Endothelial cell of umbilical vein (primary cell): ENCODE data around the gene TRABD. TPM values are rescaled to one million over a fixed set of nuclear protein-coding genes. Genes with fewer than 3 reads are reported as not detected.

Experiments
- BruUV-seq: library from RNA; stranded (reverse); fragments of 400-500 nt; replicated peaks from 2 replicates; lab custom pipeline; 2021; lab: Mats Ljungman, UMichigan
- CTCF ChIA-PET: fragments of 300-600, 350-600 bp; sonication (Branson Sonifier 250); formaldehyde crosslinking; loops from one replicate; lab custom pipeline; 2021; ENCODE audit warnings: antibody characterized with exemption, inconsistent platforms; lab: Charles Lee
- POLR2A ChIA-PET: fragments of 300-600, 350-600 bp; sonication (Branson Sonifier 250); formaldehyde crosslinking; loops from one replicate; lab custom pipeline; 2021; ENCODE audit warnings: antibody characterized with exemption, inconsistent platforms; lab: Charles Lee
- DNase-seq: peaks from one replicate; pipeline ENCODE4 v3.0.0-alpha.2; 2011; ENCODE audit warnings: low read depth, low spot score
- FAIRE-seq: peaks from 2 replicates; lab custom pipeline; 2011; peaks lifted over from hg19 to GRCh38; lab: Jason Lieb, UNC
- H2AFZ ChIP-seq: 2 replicates; pipeline ENCODE4 v1.6.0; 2012; ENCODE audit warnings: low read depth, low read length, control low read depth, inconsistent platforms
- H3K27ac ChIP-seq: 2 replicates; pipeline ENCODE4 v1.5.1; 2011; ENCODE audit warnings: low read depth, mild to moderate bottlenecking, control low read depth, low read length, moderate library complexity; ENCODE audit not compliant: insufficient read depth
- H3K27me3 ChIP-seq, 2 experiments: 2 replicates each; pipeline versions ENCODE4 v1.6.0 to v1.6.1; 2011; ENCODE audit warnings: low read length in 2 of 2, mixed read lengths in 1 of 2; ENCODE audit not compliant: control insufficient read depth in 2 of 2, insufficient read depth in 2 of 2
- H3K36me3 ChIP-seq, 2 experiments: 2 replicates in 1 of 2; 3 replicates in 1 of 2; pipeline ENCODE4 v1.5.1; 2011; ENCODE audit warnings: low read length in 2 of 2, mild to moderate bottlenecking in 1 of 2, moderate library complexity in 1 of 2; ENCODE audit not compliant: control insufficient read depth in 2 of 2, insufficient read depth in 2 of 2; ENCODE audit errors: extremely low read depth in 1 of 2
- H3K4me1 ChIP-seq: 3 replicates; pipeline ENCODE4 v1.5.1; 2011; ENCODE audit warnings: mild to moderate bottlenecking, low read length; ENCODE audit not compliant: control insufficient read depth, insufficient read depth; ENCODE audit errors: extremely low read depth
- H3K4me2 ChIP-seq: 2 replicates; pipeline ENCODE4 v1.6.1; 2011; ENCODE audit warnings: low read length, control low read depth, mixed read lengths; ENCODE audit not compliant: insufficient read depth
- H3K4me3 ChIP-seq, 3 experiments: fragments of 200-600 bp in 1 of 3; sonication (generic), shearing (Covaris generic) in 1 of 3; replicated peaks in 1 of 3; 2 replicates each; pipeline ENCODE4 v1.5.1; 2011 to 2016; ENCODE audit warnings: control low read depth in 3 of 3, low read length in 3 of 3, mild to moderate bottlenecking in 2 of 3, inconsistent platforms in 1 of 3, low read depth in 1 of 3, moderate library complexity in 1 of 3; ENCODE audit not compliant: insufficient read depth in 1 of 3
- H3K79me2 ChIP-seq: 2 replicates; pipeline ENCODE4 v1.6.0; 2012; ENCODE audit warnings: low read length, inconsistent platforms; ENCODE audit not compliant: control insufficient read depth, insufficient read depth
- H3K9ac ChIP-seq: replicated peaks from 2 replicates; pipeline ENCODE3; 2011; ENCODE audit warnings: low read length, control low read depth; ENCODE audit not compliant: insufficient read depth; ENCODE audit errors: extremely low read depth
- H3K9me1 ChIP-seq: replicated peaks from 3 replicates; pipeline ENCODE4 v1.6.0; 2011; ENCODE audit warnings: mild to moderate bottlenecking, low read length; ENCODE audit not compliant: control insufficient read depth, insufficient read depth; ENCODE audit errors: extremely low read depth
- H3K9me3 ChIP-seq: replicated peaks from 2 replicates; pipeline ENCODE4 v1.5.1; 2012; ENCODE audit warnings: low read length, inconsistent platforms; ENCODE audit not compliant: control insufficient read depth, insufficient read depth
- H4K20me1 ChIP-seq: replicated peaks from 2 replicates; pipeline ENCODE3; 2011; ENCODE audit warnings: mild to moderate bottlenecking, low read length; ENCODE audit not compliant: control insufficient read depth, insufficient read depth; ENCODE audit errors: extremely low read depth
- EZH2 ChIP-seq: IDR thresholded peaks from 2 replicates; pipeline ENCODE4 v1.6.1; 2012; ENCODE audit warnings: borderline replicate concordance, low read depth, mild to moderate bottlenecking, moderate library complexity, low read length, inconsistent platforms; ENCODE audit not compliant: severe bottlenecking
- FOS ChIP-seq: IDR thresholded peaks from 2 replicates; pipeline ENCODE4 v1.6.1; 2011; ENCODE audit warnings: mild to moderate bottlenecking, low read length, moderate library complexity, borderline replicate concordance; ENCODE audit not compliant: insufficient read depth
- GATA2 ChIP-seq: IDR thresholded peaks from 2 replicates; pipeline ENCODE4 v1.7.0; 2011; ENCODE audit warnings: low read depth, mild to moderate bottlenecking, moderate library complexity, mixed read lengths, low read length; ENCODE audit not compliant: insufficient read length, insufficient read depth
- JUN ChIP-seq: IDR thresholded peaks from 2 replicates; pipeline ENCODE4 v1.6.1; 2011; ENCODE audit warnings: borderline replicate concordance, low read depth; ENCODE audit not compliant: insufficient read length, insufficient read depth
- MYC ChIP-seq: IDR thresholded peaks from one replicate; pipeline ENCODE4 v1.6.1; 2011; ENCODE audit warnings: mild to moderate bottlenecking, low read depth, low read length
- POLR2A ChIP-seq: IDR thresholded peaks from 2 replicates; pipeline ENCODE4 v1.6.1; 2012; ENCODE audit warnings: low read depth, mild to moderate bottlenecking, control low read depth, low read length
- POLR2AphosphoS5 ChIP-seq: IDR thresholded peaks from 2 replicates; pipeline ENCODE4 v1.6.1; 2012; ENCODE audit warnings: low read depth, mild to moderate bottlenecking, control low read depth, low read length, moderate library complexity; ENCODE audit not compliant: insufficient read depth
- dilution Hi-C: fragments of 300-500 bp; cut with MboI; formaldehyde crosslinking; loops from one replicate; pipeline ENCODE4 v1.15.0; 2019; ENCODE audit warnings: low sequenced_read_pairs; ENCODE audit not compliant: extremely low pct_ligation_motif_present
- intact Hi-C: fragments of 100-400 bp; cut with micrococcal nuclease; formaldehyde crosslinking; loops from one replicate; pipeline ENCODE4 v1.10.0; 2022
- polyA plus RNA-seq, 4 experiments: library from polyadenylated mRNA; depleted of rRNA in 3 of 4; stranded (reverse) in 3 of 4; unstranded in 1 of 4; fragments of >200 nt; gene quantifications; 2 replicates each; pipeline versions ENCODE4 v1.2.1 to v1.2.3, GENCODE V29; 2011 to 2012; ENCODE audit warnings: missing spikeins in 1 of 4
- total RNA-seq: library from RNA; stranded (reverse); gene quantifications from 2 replicates; pipeline ENCODE4 v1.2.3, GENCODE V29; 2021
- TF ChIP-seq, protein P1 (sequence below), 2 donors: IDR thresholded peaks; 1 replicate in 1 of 2; 2 replicates in 1 of 2; pipeline ENCODE4 v1.5.1; 2011; ENCODE audit warnings: low read length in 2 of 2, mild to moderate bottlenecking in 2 of 2, moderate library complexity in 2 of 2, control low read depth in 1 of 2, inconsistent platforms in 1 of 2, low read depth in 1 of 2; ENCODE audit not compliant: insufficient read depth in 1 of 2; ENCODE audit errors: extremely low read depth in 1 of 2
- TF ChIP-seq, protein P2 (sequence below): IDR thresholded peaks from 2 replicates; pipeline ENCODE4 v1.6.1; 2011; ENCODE audit not compliant: insufficient read depth, insufficient read length

Gene TRABD
- total and polyA plus RNA-seq, 2 donors (not counting 3 experiments of a cell fraction or from before 2014, with no cell fraction given) = 46.8 to 48.4 TPM

DNA sequence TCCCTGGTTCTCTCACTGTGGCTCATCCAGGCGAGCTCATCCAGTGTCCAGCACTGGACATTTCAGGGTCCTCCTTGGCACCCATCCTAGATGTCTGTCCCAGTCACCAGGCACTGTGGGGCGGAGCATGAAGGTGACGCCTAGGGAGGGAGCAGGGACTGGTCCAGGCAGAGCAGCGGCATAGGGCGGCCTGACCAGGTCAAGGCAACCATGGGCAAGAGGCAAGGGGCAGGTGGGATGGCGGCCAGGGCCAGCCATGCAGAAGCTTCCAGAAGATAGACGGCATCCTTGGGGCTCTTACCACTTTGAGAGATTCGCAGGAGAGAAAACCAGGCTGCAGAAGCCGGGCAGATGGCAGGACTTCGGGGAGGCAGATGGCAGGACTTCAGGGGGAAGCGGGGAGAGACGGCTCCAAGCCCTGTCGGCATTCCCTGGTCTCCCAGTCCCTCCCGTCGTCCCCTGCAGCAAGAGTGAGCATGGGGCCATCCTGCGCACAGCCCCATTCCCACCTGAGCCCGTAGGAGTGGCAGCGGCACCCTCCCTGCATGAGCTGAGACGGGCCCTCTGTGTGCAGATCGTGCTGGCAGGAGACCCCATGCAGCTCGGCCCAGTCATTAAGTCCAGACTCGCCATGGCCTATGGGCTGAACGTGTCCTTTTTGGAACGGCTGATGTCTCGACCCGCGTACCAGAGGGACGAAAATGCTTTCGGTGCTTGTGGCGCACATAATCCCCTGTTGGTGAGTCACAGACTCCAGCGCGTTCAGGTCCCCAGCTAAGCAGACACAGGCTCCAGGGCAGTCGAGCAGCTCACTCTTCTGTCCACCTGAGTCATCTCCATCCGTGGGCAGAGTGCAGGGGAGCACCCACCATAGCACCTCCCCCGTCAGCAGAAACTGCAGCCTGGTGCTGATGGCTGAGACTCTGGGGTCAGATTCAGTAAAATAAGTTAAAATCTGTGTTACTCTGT lies 35.3 kb upstream of the TRABD start:
- Histone ChIP-seq H3K36me3 (peaks cover 11 to 48% of the 10 kb centered on the region in 2 experiments), H3K4me3 (no peak overlapping the region), H3K27ac (no peak overlapping the region), H3K9me1 (no peaks in the 10 kb centered on the region), H3K4me2 (no peak overlapping the region), H2AFZ (no peak overlapping the region), H3K79me2 (no peaks in the 10 kb centered on the region), H3K4me1 (no peaks in the 10 kb centered on the region), H3K9me3 (no peaks in the 10 kb centered on the region), H3K27me3 (no peaks in the 10 kb centered on the region), H4K20me1 (no peaks in the 10 kb centered on the region), H3K9ac (no peak overlapping the region)
- dilution Hi-C loops (no loop called here), intact Hi-C loops (no loop called here)
- FAIRE-seq (no peak), DNase-seq (no peak)
- TF ChIP-seq MYC (no peak), POLR2A (no peak), JUN (no peak), EZH2 (no peak), POLR2AphosphoS5 (no peak), GATA2 (no peak), FOS (no peak)
- TF ChIP-seq, protein P1, sequence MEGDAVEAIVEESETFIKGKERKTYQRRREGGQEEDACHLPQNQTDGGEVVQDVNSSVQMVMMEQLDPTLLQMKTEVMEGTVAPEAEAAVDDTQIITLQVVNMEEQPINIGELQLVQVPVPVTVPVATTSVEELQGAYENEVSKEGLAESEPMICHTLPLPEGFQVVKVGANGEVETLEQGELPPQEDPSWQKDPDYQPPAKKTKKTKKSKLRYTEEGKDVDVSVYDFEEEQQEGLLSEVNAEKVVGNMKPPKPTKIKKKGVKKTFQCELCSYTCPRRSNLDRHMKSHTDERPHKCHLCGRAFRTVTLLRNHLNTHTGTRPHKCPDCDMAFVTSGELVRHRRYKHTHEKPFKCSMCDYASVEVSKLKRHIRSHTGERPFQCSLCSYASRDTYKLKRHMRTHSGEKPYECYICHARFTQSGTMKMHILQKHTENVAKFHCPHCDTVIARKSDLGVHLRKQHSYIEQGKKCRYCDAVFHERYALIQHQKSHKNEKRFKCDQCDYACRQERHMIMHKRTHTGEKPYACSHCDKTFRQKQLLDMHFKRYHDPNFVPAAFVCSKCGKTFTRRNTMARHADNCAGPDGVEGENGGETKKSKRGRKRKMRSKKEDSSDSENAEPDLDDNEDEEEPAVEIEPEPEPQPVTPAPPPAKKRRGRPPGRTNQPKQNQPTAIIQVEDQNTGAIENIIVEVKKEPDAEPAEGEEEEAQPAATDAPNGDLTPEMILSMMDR (IDR thresholded peaks at IDR 0.05; ENCODE audit: extremely low read depth in 1 of 2, insufficient read depth in 1 of 2, low read depth in 1 of 2, low read length in 2 of 2) = no peak
- TF ChIP-seq, protein P2, sequence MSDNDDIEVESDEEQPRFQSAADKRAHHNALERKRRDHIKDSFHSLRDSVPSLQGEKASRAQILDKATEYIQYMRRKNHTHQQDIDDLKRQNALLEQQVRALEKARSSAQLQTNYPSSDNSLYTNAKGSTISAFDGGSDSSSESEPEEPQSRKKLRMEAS = no peak
- BruUV-seq = no TSS peak
- POLR2A ChIA-PET = no interaction called here
- CTCF ChIA-PET = interaction anchor here (0.8 to 2.3 kb wide), 2 partner anchors 40 kb away, joined by 3 to 19 read pairs; no protein-coding TSS in a partner anchor
